DMS 273 (cell line): ENCODE results near the gene IFRD2.
"Not testable (repeated sequence)": the region's sequence is repeated elsewhere in the genome, so short reads cannot be mapped to it uniquely, and the experiment has no call there.

Source experiments
- DNase-seq: peaks from one replicate; lab custom pipeline; 2025; ENCODE audit not compliant: unreplicated experiment; lab: John Stamatoyannopoulos, UW

IFRD2 gene

GRCh38 chr3:50268276-50268675 lies 24.0 kb downstream of the IFRD2 start:
- no peak for DNase-seq

- peak; percentile 53 for DNase-seq
These were observed 24.8 kb downstream of the IFRD2 start for GRCh38 chr3:50267280-50267913.

GRCh38 chr3:50266836-50267235 lies 25.4 kb downstream of the IFRD2 start:
- DNase-seq: no peak

GRCh38 chr3:50266017-50266416 lies 26.2 kb downstream of the IFRD2 start:
- DNase-seq: no peak

GRCh38 chr3:50265571-50265970 lies 26.7 kb downstream of the IFRD2 start:
- DNase-seq: no peak

GRCh38 chr3:50264964-50265485 lies 27.2 kb downstream of the IFRD2 start:
- DNase-seq: no peak

GRCh38 chr3:50264383-50264963 lies 27.8 kb downstream of the IFRD2 start:
- DNase-seq: peak; percentile 73

GRCh38 chr3:50263478-50264382 lies 28.5 kb downstream of the IFRD2 start:
- no peak for DNase-seq

GRCh38 chr3:50262778-50263177 lies 29.5 kb downstream of the IFRD2 start:
- no peak for DNase-seq

GRCh38 chr3:50262200-50262599 lies 30.0 kb downstream of the IFRD2 start:
- DNase-seq: not testable (repeated sequence)

- no peak for DNase-seq
These were observed 30.7 kb downstream of the IFRD2 start for GRCh38 chr3:50261505-50261904.

GRCh38 chr3:50260942-50261441 lies 31.2 kb downstream of the IFRD2 start:
- DNase-seq: no peak

GRCh38 chr3:50260027-50260941 lies 31.9 kb downstream of the IFRD2 start:
- peak; percentile 91 for DNase-seq

- DNase-seq: no peak
These were observed 32.7 kb downstream of the IFRD2 start for GRCh38 chr3:50259432-50260026.

- DNase-seq: no peak
These were observed 33.2 kb downstream of the IFRD2 start for GRCh38 chr3:50258979-50259378.

GRCh38 chr3:50258029-50258680 lies 34.1 kb downstream of the IFRD2 start:
- DNase-seq: no peak

- peak; percentile 25 for DNase-seq
These were observed 35.0 kb downstream of the IFRD2 start for GRCh38 chr3:50256978-50257890.

- peak; percentile 27 for DNase-seq
These were observed 37.0 kb downstream of the IFRD2 start for GRCh38 chr3:50255251-50255615.
